ENCODE data around the gene DOCK11.
"Not testable (repeated sequence)": the region's sequence is repeated elsewhere in the genome, so short reads cannot be mapped to it uniquely, and the experiment has no call there.

Gene DOCK11

DNA sequence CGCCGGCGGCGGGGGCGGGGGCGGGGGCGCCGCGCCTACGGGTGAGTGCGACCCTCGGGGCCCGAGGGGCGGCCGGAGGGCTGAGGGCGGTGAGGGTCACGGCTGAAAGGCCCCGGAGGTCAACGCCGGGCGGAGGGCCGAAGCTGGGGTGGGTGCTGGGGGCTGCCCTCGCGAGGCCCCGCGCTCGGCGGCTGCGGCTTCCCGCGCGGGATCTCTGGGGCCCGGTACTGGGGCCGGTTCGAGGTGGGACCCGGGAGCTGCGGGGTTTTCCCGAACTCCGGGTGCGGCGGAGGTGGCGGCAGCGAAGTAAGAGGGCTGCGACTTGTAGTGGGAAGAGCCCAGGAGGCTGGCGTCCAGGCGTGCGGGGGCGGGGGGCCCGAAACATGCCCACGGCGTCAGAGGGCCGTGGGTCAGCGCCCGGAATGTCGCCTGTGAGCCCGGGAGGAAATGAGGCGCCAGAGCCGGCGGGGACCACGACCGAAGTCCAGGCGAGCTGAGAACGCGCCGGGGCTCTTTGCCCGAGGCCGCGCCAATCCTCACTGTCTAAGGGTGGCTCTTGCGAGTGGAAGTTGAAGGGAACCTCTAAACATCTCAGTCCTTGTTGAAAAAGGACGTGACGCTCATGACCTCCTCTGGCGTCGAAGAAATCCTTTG lies 232.2 kb downstream of the DOCK11 start:
- H3K4me3 ChIP-seq (replicated peaks; ENCODE audit: low read depth, low read length), result peak overlapping the region; percentile 62
- no peak for TF ChIP-seq CTCF (IDR thresholded peaks at IDR 0.05; ENCODE audit: low read length, missing control alignments)

DNA sequence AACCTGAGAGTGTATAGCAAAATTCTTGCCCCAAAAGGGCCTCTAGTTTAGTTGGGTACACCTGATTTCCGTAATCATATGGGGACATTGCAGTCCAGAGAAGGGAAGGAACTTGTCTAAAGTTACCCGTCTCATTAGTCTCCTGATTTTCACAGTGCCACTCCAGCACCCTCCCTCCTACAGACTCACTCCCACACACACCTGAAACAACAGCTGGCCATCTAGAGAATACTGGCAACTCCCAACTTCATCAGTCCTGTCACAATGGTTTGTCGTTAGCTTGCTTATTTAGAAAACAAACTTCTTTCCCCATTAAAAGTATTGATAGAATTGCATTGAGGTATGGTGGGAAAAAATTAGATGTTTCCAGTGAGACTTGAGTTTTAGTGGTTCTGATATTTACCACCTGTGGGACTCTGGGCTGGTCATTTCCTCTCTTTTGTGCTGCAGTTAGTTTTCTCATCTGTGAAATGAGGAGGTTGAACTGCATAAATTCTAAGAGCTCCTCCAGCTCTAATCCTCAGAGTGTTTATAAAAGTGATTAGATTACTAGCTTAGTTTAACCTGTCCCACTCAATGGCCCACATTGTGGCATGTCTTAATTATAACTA lies 233.5 kb downstream of the DOCK11 start:
- H3K4me3 ChIP-seq (replicated peaks; ENCODE audit: low read depth, low read length), result peak overlapping the region; percentile 62
- no peak for DNase-seq (ENCODE audit: low read depth)
- TF ChIP-seq CTCF (IDR thresholded peaks at IDR 0.05; ENCODE audit: low read length, missing control alignments), result no peak

More for the DNA sequence above, 232.2 kb downstream of the DOCK11 start:
- DNase-seq (ENCODE audit: low read depth), result peak; percentile 44

GRCh38 chrX:118730500-118731247 lies 235.1 kb downstream of the DOCK11 start:
- H3K4me3 ChIP-seq (replicated peaks; ENCODE audit: low read depth, low read length), result peak overlapping the region; percentile 3
- no peak for TF ChIP-seq CTCF (IDR thresholded peaks at IDR 0.05; ENCODE audit: low read length, missing control alignments)
- DNase-seq (ENCODE audit: low read depth), result peak; percentile 80

DNA sequence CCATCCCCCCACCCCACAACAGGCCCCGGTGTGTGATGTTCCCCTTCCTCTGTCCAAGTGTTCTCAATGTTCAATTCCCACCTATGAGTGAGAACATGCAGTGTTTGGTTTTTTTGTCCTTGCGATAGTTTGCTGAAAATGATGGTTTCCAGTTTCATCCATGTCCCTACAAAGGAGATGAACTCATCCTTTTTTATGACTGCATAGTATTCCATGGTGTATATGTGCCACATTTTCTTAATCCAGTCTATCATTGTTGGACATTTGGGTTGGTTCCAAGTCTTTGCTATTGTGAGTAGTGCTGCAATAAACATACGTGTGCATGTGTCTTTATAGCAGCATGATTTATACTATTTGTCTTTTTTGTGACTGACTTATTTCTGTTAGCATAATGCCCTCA lies 236.9 kb downstream of the DOCK11 start:
- H3K4me3 ChIP-seq (replicated peaks; ENCODE audit: low read depth, low read length); DNase-seq (ENCODE audit: low read depth): not testable (repeated sequence)

GRCh38 chrX:118734909-118735308 lies 239.3 kb downstream of the DOCK11 start:
- no peak for TF ChIP-seq CTCF (IDR thresholded peaks at IDR 0.05; ENCODE audit: low read length, missing control alignments)
- DNase-seq (ENCODE audit: low read depth), result no peak
- H3K4me3 ChIP-seq (replicated peaks; ENCODE audit: low read depth, low read length), result no peak overlapping the region

All from fibroblast of pulmonary artery (primary cell).